Mesothelial cell of epicardium (in vitro differentiated cells): Measurements from ENCODE around the gene CEP112. TPM values are rescaled to one million over a fixed set of nuclear protein-coding genes. Genes with fewer than 3 reads are reported as not detected.

Experiments
- DNase-seq, 2 experiments: peaks; one replicate each; pipeline ENCODE4 v3.0.0; 2021; ENCODE audit warnings: low spot score in 2 of 2; ENCODE audit not compliant: unreplicated experiment in 2 of 2
- H3K27ac Mint-ChIP-seq: 2 replicates; pipeline ENCODE4 v1.8.0; 2021; ENCODE audit warnings: mixed read lengths
- H3K27me3 Mint-ChIP-seq: 2 replicates; pipeline ENCODE4 v1.8.0; 2021; ENCODE audit warnings: low read depth, mixed read lengths
- H3K36me3 Mint-ChIP-seq: 2 replicates; pipeline ENCODE4 v1.8.0; 2021; ENCODE audit warnings: mixed read lengths
- H3K4me1 Mint-ChIP-seq: 2 replicates; pipeline ENCODE4 v1.8.0; 2021; ENCODE audit warnings: mixed read lengths
- H3K4me3 Mint-ChIP-seq: 2 replicates; pipeline ENCODE4 v1.8.0; 2021; ENCODE audit warnings: mild to moderate bottlenecking, moderate library complexity, mixed read lengths
- H3K9me3 Mint-ChIP-seq: 2 replicates; pipeline ENCODE4 v1.8.0; 2021; ENCODE audit warnings: mixed read lengths
- CTCF ChIP-seq: fragments of 200-600 bp; sonication (generic); IDR thresholded peaks from one replicate; pipeline ENCODE4 v1.5.0; 2021; ENCODE audit warnings: antibody characterized with exemption; ENCODE audit not compliant: unreplicated experiment
- total RNA-seq: library from RNA; stranded (reverse); gene quantifications from 3 replicates; pipeline ENCODE4 v1.2.1, GENCODE V29; 2021

Gene CEP112
- total RNA-seq, 1 donor from 2014 or later = 24.0 TPM

GRCh38 chr17:65953316-65954147 lies 238.4 kb downstream of the CEP112 start:
- Mint-ChIP-seq H3K4me1 (no peaks in the 10 kb centered on the region), H3K9me3 (peaks cover 49% of the 10 kb centered on the region), H3K27ac (no peak overlapping the region), H3K4me3 (no peak overlapping the region), H3K36me3 (peaks cover 34% of the 10 kb centered on the region), H3K27me3 (no peaks in the 10 kb centered on the region)
- TF ChIP-seq CTCF = no peak
- no peak for DNase-seq

GRCh38 chr17:65952586-65952985 lies 239.3 kb downstream of the CEP112 start:
- peaks cover 32% of the 10 kb centered on the region for H3K36me3 Mint-ChIP-seq
- H3K27ac Mint-ChIP-seq = no peak overlapping the region
- H3K27me3 Mint-ChIP-seq = no peaks in the 10 kb centered on the region
- TF ChIP-seq CTCF = no peak
- no peak for DNase-seq
- H3K9me3 Mint-ChIP-seq = peaks cover 48% of the 10 kb centered on the region
- H3K4me1 Mint-ChIP-seq = no peaks in the 10 kb centered on the region
- no peak overlapping the region for H3K4me3 Mint-ChIP-seq

- no peaks in the 10 kb centered on the region for H3K4me1 Mint-ChIP-seq
- no peak overlapping the region for H3K27ac Mint-ChIP-seq
- no peak for TF ChIP-seq CTCF
- no peaks in the 10 kb centered on the region for H3K27me3 Mint-ChIP-seq
- no peak overlapping the region for H3K4me3 Mint-ChIP-seq
- DNase-seq = no peak
- peaks cover 28% of the 10 kb centered on the region for H3K36me3 Mint-ChIP-seq
- H3K9me3 Mint-ChIP-seq = peaks cover 42% of the 10 kb centered on the region
These were observed 239.9 kb downstream of the CEP112 start for GRCh38 chr17:65952015-65952414.

GRCh38 chr17:65947831-65948230 lies 244.1 kb downstream of the CEP112 start:
- peaks cover 9% of the 10 kb centered on the region for H3K36me3 Mint-ChIP-seq
- DNase-seq = no peak
- H3K4me3 Mint-ChIP-seq = no peak overlapping the region

GRCh38 chr17:65942592-65942991 lies 249.3 kb downstream of the CEP112 start:
- H3K27me3 Mint-ChIP-seq = no peaks in the 10 kb centered on the region
- no peaks in the 10 kb centered on the region for H3K4me1 Mint-ChIP-seq
- TF ChIP-seq CTCF = no peak
- peaks cover 6% of the 10 kb centered on the region for H3K36me3 Mint-ChIP-seq
- no peak overlapping the region for H3K4me3 Mint-ChIP-seq
- no peak overlapping the region for H3K27ac Mint-ChIP-seq
- peaks cover 36% of the 10 kb centered on the region for H3K9me3 Mint-ChIP-seq
- DNase-seq = no peak

More at GRCh38 chr17:65947831-65948230, 244.1 kb downstream of the CEP112 start:
- Mint-ChIP-seq H3K27ac (no peak overlapping the region), H3K9me3 (peaks cover 21% of the 10 kb centered on the region), H3K4me1 (no peaks in the 10 kb centered on the region), H3K27me3 (no peaks in the 10 kb centered on the region)
- TF ChIP-seq CTCF = no peak
